HG03045 (cell line): ENCODE data around the gene LIN7B.
A peak's percentile ranks its signal among the peaks of the same experiment; 100 is the strongest.
"Not testable (repeated sequence)": the region's sequence is repeated elsewhere in the genome, so short reads cannot be mapped to it uniquely, and the experiment has no call there.

Source experiments
- ATAC-seq: cut with Tn5 transposase; IDR thresholded peaks from one replicate; pipeline ENCODE4 v1.9.1; 2021; ENCODE audit warnings: mild to moderate bottlenecking, moderate library complexity; ENCODE audit not compliant: unreplicated experiment

Gene LIN7B

GRCh38 chr19:49118565-49119410 is 4.6 kb downstream of the LIN7B start, which contains the start of gene C19orf73:
Gene C19orf73 (minus strand): TSS chr19:49119143. CDS start chr19:49119022, 121 bp downstream.
- ATAC-seq, result peak; percentile 74

DNA sequence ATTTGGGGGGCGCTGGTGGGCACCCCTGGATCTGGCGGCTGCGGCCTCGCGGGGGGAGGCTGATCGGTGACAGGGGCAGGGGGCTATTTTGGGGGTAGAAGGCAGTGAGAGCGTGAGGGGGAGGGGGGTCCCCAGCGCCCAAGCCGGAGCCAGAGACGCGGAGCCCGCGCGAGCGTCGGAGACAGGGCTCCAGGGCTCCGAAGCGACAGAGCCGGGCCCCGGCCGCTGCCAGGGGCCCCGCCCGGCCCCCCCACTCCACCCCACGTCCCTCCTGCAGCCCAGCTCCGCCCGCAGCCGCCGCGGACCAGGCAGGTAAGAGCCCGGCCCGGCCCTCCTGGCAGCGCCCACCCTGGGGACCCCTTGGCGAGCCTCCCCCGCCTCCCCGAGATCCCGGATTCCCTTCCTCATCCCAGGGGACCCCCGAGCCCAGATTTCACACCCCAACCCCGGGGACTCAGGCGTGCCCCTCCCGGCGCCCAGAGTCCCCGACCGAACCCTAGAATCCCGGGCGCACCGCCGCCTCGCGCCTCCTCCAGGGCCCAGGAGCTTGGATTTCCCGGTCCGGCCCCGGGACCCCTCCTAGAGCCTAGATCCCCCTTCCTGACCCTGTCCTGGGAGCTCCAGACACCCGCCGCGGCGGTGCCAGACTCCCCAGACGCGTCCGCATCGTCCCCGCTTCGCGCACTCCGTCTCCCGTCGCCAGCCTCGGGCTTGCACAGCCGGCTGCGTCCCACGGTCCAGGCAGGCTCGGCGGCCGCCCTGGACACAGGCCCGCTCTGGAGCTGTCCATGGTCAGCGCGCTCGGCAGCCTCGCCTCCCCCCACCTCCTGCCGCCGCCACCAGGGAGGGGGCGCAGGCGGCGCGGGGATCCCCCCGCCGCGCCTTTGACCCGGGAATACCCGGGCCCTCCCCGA is 5.5 kb downstream of the LIN7B start, which contains the start of gene PPFIA3:
Gene PPFIA3 (plus strand): TSS at position 134 of the 914 bp plus-strand sequence. CDS start 8,330 bp downstream, outside the sequence.
- ATAC-seq, result no peak

DNA sequence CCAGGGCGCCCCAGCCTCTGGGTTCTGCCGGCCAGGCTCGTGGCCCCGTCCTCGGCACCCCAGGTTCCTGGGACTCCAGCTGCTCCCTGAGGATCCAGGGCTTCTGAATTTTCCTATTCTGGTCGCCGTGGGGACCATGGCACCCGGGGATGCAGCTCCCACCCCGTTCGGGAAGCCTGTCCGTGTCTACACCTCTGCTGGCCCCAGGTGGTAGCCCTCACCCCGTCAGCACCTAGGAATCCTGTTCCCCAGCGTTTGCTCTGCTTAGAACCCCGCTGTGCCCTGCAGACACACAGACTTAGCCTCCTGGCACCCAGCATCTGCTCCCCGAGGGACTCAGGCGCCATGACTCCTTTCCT is 6.1 kb downstream of the LIN7B start:
- no peak for ATAC-seq

DNA sequence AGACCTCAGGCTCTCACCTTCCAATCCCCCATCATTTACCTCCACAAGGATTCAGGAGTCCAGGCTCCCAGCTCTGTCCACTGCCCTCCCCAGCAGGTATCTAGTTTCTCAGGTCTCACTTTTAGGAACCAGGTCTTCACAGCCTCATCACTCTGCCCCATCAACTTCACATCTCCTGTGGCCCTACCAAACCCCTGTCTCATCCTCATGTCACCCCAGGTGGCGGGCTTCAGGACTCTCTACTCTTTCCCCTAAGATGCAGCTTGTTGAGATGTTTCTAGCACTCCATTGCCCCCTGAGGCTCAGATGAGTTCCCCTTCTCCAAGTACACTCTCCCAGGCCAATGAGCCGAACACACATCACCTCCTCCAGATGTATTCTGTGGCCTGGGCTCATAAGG is 6.7 kb downstream of the LIN7B start:
- ATAC-seq, result no peak

GRCh38 chr19:49121841-49122240 is 7.7 kb downstream of the LIN7B start:
- not testable (repeated sequence) for ATAC-seq

GRCh38 chr19:49123285-49123684 is 9.1 kb downstream of the LIN7B start:
- not testable (repeated sequence) for ATAC-seq

DNA sequence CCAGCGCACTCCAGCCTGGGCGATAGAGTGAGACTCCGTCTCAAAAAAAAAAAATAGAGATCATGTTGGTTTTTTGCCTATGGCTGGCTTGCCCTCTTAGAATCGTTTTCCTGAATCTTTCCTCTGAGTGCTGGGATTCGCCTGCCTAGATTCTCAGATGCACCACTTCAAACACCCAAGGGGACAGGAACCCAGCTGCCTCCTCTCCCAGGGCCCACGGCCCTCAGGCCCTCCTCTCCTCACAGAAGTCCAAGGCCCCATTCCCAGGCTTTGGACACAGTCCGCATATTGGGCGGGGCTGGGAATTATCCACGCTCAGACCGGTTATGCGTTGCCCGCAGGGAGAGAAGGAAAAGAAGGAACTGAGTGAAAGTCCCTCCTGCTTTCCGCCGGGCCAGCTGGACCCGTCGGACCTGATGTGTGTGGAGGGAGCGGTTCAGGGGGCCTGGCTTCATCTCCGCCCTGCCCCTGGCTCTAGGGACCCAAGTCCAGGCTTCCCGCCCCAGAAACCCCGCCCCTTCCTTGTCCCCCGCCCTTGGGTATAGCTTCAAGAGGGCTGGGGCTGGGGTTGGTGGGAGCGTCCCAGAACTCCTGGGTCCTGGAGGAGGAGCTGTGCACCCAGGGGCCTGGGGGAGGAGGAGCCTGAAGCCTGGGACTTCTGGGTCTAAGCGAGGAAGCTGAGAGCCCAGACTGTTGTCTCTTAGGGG is 11.0 kb downstream of the LIN7B start:
- ATAC-seq, result no peak

DNA sequence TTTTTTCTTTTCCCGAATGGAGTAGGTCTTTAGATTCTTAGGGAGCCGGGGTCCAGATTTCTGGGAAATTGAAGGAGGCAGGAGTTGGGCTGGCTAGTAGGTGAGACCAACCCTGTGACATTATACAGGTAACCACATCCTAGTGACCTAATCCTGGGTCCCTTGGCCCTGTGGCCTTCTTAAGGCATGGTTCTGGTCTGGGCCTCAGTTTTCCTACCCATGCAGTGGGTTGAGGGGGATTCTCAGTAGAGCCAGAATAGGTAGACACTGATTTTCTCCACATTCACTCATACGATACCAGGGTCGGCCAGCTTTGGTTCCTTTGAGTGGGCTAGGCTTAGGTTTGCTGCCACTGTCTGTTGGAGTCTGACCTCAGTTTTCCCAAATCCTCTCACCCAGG is 12.4 kb downstream of the LIN7B start:
- ATAC-seq, result no peak

- ATAC-seq, result not testable (repeated sequence)
Measured at GRCh38 chr19:49127225-49127624, 13.1 kb downstream of the LIN7B start.

DNA sequence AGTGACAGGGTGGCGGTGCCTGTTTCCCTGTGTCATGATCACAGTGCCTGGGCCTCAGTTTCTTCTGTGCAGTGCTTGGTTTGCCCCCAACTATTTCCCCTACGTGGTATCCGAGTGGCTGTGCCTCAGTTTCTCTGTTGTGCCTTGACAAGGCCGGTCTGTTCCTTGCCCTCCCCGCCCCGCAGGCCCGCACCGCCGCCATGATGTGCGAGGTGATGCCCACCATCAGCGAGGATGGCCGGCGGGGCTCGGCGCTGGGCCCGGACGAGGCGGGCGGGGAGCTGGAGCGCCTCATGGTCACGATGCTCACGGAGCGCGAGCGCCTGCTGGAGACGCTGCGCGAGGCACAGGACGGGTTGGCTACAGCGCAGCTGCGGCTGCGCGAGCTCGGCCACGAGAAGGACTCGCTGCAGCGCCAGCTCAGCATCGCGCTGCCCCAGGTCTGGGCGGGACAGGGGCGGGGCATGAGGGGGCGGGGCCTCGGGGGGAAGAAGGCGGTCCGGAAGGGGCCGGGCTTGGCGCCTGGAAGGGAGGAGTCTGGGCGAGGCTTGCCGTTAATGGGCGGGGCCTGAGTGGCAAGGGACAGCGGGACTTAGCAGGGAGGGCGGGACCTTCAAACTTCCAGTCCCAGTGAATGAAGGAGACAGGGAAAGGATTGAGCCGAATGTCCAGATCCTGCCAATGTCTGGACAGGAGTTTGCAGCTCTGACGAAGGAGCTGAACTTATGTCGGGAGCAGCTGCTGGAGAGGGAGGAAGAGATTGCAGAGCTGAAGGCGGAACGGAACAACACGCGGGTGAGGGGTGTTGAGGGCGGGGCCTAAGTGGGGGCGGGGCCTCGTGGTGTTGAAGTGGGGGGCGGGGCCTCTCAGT is 13.7 kb downstream of the LIN7B start:
- peak; percentile 82 for ATAC-seq

- no peak for ATAC-seq
Measured at GRCh38 chr19:49128545-49129237, 14.5 kb downstream of the LIN7B start.

DNA sequence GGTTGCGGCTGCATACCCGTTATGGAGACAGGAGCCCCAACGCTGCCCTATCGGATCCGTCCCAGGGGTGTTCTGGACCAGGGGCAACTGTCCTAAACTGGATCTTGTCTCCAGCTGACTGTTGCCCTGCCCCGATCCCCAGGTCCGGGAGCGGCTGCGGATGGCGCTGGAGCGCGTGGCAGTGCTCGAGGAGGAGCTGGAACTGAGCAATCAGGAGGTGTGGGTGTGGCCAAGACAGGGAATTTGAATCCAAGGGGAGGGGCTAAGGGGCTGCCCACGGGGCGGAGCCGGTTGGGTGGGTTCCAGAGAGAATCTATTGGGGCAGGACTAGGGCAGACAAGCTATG is 15.0 kb downstream of the LIN7B start:
- ATAC-seq, result no peak

- ATAC-seq, result no peak
Measured at GRCh38 chr19:49130325-49130724, 16.2 kb downstream of the LIN7B start.

DNA sequence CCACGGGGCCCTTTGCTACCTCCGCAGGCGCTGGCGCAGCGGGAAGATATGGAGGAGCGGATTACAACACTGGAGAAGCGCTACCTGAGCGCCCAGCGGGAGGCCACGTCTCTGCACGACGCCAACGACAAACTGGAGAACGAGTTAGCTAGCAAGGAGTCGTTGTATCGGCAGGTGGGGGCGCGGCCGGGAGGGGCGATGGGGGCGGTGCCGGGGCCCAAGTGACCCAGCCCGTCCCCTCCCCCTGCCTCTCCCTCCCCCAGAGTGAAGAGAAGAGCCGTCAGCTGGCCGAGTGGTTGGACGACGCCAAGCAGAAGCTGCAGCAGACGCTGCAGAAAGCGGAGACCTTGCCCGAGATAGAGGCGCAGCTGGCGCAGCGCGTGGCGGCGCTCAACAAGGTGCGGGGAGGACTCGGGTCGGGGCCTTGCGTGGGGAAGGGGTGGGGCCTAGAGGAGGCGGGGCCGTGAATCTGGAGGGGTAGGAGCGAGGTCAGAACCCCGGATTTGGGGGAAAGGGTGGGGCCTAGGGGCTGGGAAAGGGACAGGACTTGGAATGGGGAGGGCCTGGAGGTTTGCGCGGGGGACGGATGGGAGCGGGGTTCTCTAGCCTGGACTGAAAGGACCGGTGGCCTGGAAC is 18.9 kb downstream of the LIN7B start:
- no peak for ATAC-seq

GRCh38 chr19:49133621-49134454 is 19.7 kb downstream of the LIN7B start:
- no peak for ATAC-seq

DNA sequence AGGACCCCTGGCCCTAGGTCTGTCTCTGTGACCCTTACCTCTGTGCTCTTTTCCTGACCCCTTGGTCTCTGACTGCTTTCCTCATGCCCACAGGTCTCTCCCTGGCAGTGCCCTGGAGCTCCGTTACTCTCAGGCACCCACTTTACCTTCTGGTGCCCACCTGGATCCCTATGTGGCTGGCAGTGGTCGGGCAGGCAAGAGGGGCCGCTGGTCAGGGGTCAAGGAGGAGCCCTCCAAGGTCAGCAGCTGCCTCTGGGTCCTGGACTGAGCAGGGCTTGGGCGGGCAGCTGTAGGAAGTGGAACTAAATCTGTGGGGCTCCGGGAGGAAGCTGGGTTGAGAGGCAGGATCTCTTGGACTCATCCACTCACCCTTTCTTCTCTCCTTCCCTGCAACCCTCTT is 21.5 kb downstream of the LIN7B start:
- ATAC-seq, result no peak

DNA sequence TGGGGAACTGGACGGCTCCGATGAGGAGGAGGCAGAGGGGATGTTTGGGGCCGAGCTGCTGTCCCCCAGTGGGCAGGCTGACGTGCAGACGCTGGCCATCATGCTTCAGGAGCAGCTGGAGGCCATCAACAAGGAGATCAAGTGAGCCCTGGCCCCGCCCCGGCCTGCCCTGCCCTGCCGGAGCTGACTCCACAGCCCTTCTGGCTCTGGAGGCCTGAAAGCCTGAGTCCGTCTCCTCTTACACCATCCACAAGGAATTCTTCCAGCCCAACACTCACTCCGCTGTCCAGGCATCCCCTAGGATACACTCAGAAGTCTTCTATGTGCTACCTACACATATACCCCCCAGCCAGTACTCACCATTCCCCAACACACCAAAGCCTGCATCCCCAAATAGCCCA is 22.6 kb downstream of the LIN7B start:
- ATAC-seq, result no peak

DNA sequence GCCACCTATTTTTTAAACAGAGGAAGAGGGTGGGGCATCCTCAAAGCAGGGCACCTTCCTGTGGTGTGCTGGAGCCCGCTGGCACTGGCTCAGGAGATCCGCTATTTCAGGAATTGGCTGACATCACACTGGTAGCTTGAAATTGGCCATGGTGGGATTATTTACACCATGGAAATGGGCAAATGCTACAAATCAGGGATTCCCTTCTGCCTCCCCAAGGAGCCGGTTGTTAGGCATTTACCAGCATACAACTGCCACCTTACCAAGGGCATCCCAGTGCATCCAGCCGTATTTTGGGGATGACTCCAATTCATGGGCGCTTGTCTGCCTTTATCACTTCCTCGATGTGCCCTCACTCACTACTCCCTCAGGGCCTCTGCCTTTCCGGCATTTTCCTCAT is 26.8 kb downstream of the LIN7B start:
- no peak for ATAC-seq
